Stimulated activated memory B cell treated with anti-CD40 and anti-IgM and Interleukin-4, amounts not matched to agents 10 μg/mL and 1 μg/mL and 100 μg/mL, for 72 hours (primary cell): Measurements from ENCODE around the gene RTL5.

Experiments
- ATAC-seq: fragments of 150-1000 bp; cut with Tn5 transposase; 2 replicates; pipeline ENCODE4 v1.10.0; 2021
- H3K27ac Mint-ChIP-seq: one replicate; pipeline ENCODE4 v1.8.0; 2022; ENCODE audit warnings: mild to moderate bottlenecking, mixed read lengths
- H3K27me3 Mint-ChIP-seq: one replicate; pipeline ENCODE4 v1.8.0; 2022; ENCODE audit warnings: mixed read lengths
- H3K36me3 Mint-ChIP-seq: one replicate; pipeline ENCODE4 v1.8.0; 2022; ENCODE audit warnings: mixed read lengths
- H3K4me1 Mint-ChIP-seq: one replicate; pipeline ENCODE4 v1.8.0; 2022; ENCODE audit warnings: mixed read lengths
- H3K4me3 Mint-ChIP-seq: one replicate; pipeline ENCODE4 v1.8.0; 2022; ENCODE audit warnings: mild to moderate bottlenecking, moderate library complexity, mixed read lengths
- H3K9me3 Mint-ChIP-seq: one replicate; pipeline ENCODE4 v1.8.0; 2022; ENCODE audit warnings: mixed read lengths

Gene RTL5

GRCh38 chrX:72080150-72080549 lies 51.6 kb downstream of the RTL5 start:
- no peaks in the 10 kb centered on the region for H3K36me3 Mint-ChIP-seq

DNA sequence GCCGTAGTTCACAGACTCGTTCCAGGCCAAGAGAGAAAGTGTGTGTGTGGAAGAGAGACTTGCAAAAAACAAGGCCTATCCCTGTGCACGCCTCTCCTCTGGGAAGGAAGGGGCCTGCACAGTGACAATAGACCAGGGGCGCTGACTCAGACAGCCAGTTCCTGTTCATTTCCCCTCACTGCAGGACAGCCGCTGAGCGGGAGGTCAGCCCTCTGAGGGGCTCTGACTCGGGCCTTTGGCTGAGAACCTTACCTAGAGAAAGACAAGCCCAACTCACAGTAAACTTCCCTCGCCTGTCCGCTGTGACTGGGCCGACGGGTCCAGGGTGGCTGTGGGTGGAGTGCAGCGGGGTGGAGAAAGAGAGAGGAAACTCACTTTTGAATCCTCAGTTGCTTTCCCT lies 52.1 kb downstream of the RTL5 start:
- Mint-ChIP-seq H3K9me3 (no peaks in the 10 kb centered on the region), H3K36me3 (no peaks in the 10 kb centered on the region), H3K27ac (peak overlapping the region; percentile 7), H3K27me3 (peaks cover 13% of the 10 kb centered on the region), H3K4me3 (no peak overlapping the region), H3K4me1 (peaks cover 4% of the 10 kb centered on the region)
- no peak for ATAC-seq

More at GRCh38 chrX:72080150-72080549, 51.6 kb downstream of the RTL5 start:
- Mint-ChIP-seq H3K4me3 (no peak overlapping the region), H3K27ac (peak overlapping the region; percentile 7), H3K4me1 (peaks cover 4% of the 10 kb centered on the region), H3K9me3 (no peaks in the 10 kb centered on the region), H3K27me3 (peaks cover 13% of the 10 kb centered on the region)
- no peak for ATAC-seq

DNA sequence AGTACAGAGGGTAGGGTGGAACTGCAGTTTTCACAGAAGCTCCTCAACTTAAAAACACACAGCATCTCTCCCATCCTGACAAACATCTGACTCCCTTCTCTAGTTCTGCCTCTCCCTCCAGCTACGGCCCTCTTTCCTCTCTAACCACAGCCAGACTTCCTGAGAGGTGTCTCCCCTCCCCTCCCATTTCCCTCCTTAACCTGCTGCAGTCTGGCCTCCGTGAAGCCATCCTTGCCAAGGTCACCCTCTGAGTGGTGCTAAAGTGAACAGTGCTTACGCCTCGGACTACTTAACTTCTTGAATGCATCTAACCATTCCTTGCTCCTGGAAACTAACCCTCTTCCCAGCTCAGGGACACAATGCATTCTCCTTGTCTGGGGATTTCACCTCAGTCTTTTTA lies 53.3 kb downstream of the RTL5 start:
- no peak overlapping the region for H3K4me3 Mint-ChIP-seq
- no peak for ATAC-seq
- H3K27me3 Mint-ChIP-seq: peaks cover 13% of the 10 kb centered on the region
- H3K27ac Mint-ChIP-seq: no peak overlapping the region
- peaks cover 4% of the 10 kb centered on the region for H3K4me1 Mint-ChIP-seq
- no peaks in the 10 kb centered on the region for H3K36me3 Mint-ChIP-seq
- H3K9me3 Mint-ChIP-seq: no peaks in the 10 kb centered on the region
